Smooth muscle cell (in vitro differentiated cells): Measurements from ENCODE around the gene AKAP6. TPM values are rescaled to one million over a fixed set of nuclear protein-coding genes. Genes with fewer than 3 reads are reported as not detected.

Experiments
- DNase-seq: peaks from one replicate; lab custom pipeline; 2025; ENCODE audit not compliant: unreplicated experiment; lab: John Stamatoyannopoulos, UW
- H2AFZ ChIP-seq: fragments of 200-600 bp; sonication (generic); 2 replicates; pipeline ENCODE4 v1.6.0; 2016; ENCODE audit warnings: antibody characterized with exemption, low read depth, mild to moderate bottlenecking
- H3F3A ChIP-seq: fragments of 200-600 bp; sonication (generic); 2 replicates; pipeline ENCODE4 v1.6.0; 2017; ENCODE audit warnings: antibody characterized with exemption, low read depth
- H3K27ac ChIP-seq: fragments of 200-600 bp; sonication (generic); 2 replicates; pipeline ENCODE4 v1.5.1; 2016; ENCODE audit warnings: low read depth, mild to moderate bottlenecking
- H3K27me3 ChIP-seq: fragments of 200-600 bp; sonication (generic); 2 replicates; pipeline ENCODE4 v1.6.1; 2016; ENCODE audit warnings: low read depth, mild to moderate bottlenecking
- H3K36me3 ChIP-seq: fragments of 200-600 bp; sonication (generic); 2 replicates; pipeline ENCODE4 v1.5.1; 2016; ENCODE audit warnings: low read depth
- H3K4me1 ChIP-seq: fragments of 200-600 bp; sonication (generic); 2 replicates; pipeline ENCODE4 v1.5.1; 2016; ENCODE audit warnings: low read depth
- H3K4me2 ChIP-seq: fragments of 200-600 bp; sonication (generic); 2 replicates; pipeline ENCODE4 v1.6.0; 2016; ENCODE audit warnings: mild to moderate bottlenecking
- H3K4me3 ChIP-seq: fragments of 200-600 bp; sonication (generic); 2 replicates; pipeline ENCODE4 v1.5.1; 2016; ENCODE audit warnings: mild to moderate bottlenecking
- H3K79me2 ChIP-seq: fragments of 200-600 bp; sonication (generic); 2 replicates; pipeline ENCODE4 v1.6.0; 2016; ENCODE audit warnings: low read depth, mild to moderate bottlenecking
- H3K9ac ChIP-seq: fragments of 200-600 bp; sonication (generic); 2 replicates; pipeline ENCODE4 v1.6.0; 2016; ENCODE audit warnings: low read depth
- H3K9me3 ChIP-seq: fragments of 200-600 bp; sonication (generic); replicated peaks from 2 replicates; pipeline ENCODE4 v1.5.1; 2016; ENCODE audit warnings: low read depth
- H4K20me1 ChIP-seq: fragments of 200-600 bp; sonication (generic); 2 replicates; pipeline ENCODE4 v1.6.0; 2016; ENCODE audit warnings: low read depth
- WGBS: methylation state at CpG from one replicate; pipeline ENCODE4 v1.1.7; 2016; ENCODE audit warnings: low lambda C conversion rate; 5-methylcytosine and 5-hydroxymethylcytosine counted together
- polyA plus RNA-seq: library from polyadenylated mRNA; unstranded; fragments of >200 nt; fragmentation: Nextera tagmentation; extraction: Ambion mirVana; gene quantifications from 2 replicates; pipeline ENCODE4 v1.2.1, GENCODE V29; 2016
- total RNA-seq: library from RNA; depleted of rRNA; stranded (reverse); fragments of >200 nt; gene quantifications from 2 replicates; pipeline ENCODE4 v1.2.3, GENCODE V29; 2014
- TF ChIP-seq, protein P1 (sequence below): fragments of 200-600 bp; sonication (generic); IDR thresholded peaks from 2 replicates; pipeline ENCODE4 v1.5.1; 2017; ENCODE audit warnings: borderline replicate concordance, mild to moderate bottlenecking, antibody characterized with exemption; ENCODE audit not compliant: insufficient read depth, poor library complexity, severe bottlenecking

Gene AKAP6
- total and polyA plus RNA-seq, 2 experiments from 2014 or later, result 1.3 to 6.4 TPM

DNA sequence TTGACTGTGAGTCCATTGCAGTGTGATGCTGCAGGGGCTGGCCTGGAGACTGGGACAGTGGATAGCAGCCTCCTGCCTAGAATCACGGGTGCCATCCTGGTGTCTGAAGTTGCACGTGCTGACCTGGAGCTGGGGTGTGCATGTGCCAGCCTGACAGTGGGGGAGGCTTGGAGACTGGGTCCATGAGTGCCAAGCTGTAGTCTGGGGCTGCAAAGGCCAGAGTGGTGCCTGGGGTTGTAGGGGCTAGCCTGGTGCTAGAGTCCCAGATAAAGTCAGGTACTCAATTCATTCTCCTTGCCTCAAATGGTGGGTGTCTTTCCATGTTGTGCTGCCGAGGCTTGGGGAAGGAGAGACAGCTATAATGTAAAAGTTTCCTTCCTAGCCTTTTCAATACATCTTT, 427.7 kb downstream of the AKAP6 start:
- 92% methylated on average over 3 of the region's 3 CpGs for WGBS
- H3K4me1 ChIP-seq, result no peaks in the 10 kb centered on the region
- no peaks in the 10 kb centered on the region for H3K36me3 ChIP-seq
- TF ChIP-seq, protein P1, sequence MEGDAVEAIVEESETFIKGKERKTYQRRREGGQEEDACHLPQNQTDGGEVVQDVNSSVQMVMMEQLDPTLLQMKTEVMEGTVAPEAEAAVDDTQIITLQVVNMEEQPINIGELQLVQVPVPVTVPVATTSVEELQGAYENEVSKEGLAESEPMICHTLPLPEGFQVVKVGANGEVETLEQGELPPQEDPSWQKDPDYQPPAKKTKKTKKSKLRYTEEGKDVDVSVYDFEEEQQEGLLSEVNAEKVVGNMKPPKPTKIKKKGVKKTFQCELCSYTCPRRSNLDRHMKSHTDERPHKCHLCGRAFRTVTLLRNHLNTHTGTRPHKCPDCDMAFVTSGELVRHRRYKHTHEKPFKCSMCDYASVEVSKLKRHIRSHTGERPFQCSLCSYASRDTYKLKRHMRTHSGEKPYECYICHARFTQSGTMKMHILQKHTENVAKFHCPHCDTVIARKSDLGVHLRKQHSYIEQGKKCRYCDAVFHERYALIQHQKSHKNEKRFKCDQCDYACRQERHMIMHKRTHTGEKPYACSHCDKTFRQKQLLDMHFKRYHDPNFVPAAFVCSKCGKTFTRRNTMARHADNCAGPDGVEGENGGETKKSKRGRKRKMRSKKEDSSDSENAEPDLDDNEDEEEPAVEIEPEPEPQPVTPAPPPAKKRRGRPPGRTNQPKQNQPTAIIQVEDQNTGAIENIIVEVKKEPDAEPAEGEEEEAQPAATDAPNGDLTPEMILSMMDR, result no peak
- H3K4me3 ChIP-seq, result no peak overlapping the region
- H3K27ac ChIP-seq, result no peak overlapping the region
- H3F3A ChIP-seq, result no peaks in the 10 kb centered on the region
- H4K20me1 ChIP-seq, result no peaks in the 10 kb centered on the region
- H3K9ac ChIP-seq, result no peak overlapping the region
- H2AFZ ChIP-seq, result no peak overlapping the region
- no peak for DNase-seq
- H3K79me2 ChIP-seq, result no peaks in the 10 kb centered on the region
- no peak overlapping the region for H3K4me2 ChIP-seq
- no peaks in the 10 kb centered on the region for H3K27me3 ChIP-seq
- peaks cover 3% of the 10 kb centered on the region for H3K9me3 ChIP-seq

DNA sequence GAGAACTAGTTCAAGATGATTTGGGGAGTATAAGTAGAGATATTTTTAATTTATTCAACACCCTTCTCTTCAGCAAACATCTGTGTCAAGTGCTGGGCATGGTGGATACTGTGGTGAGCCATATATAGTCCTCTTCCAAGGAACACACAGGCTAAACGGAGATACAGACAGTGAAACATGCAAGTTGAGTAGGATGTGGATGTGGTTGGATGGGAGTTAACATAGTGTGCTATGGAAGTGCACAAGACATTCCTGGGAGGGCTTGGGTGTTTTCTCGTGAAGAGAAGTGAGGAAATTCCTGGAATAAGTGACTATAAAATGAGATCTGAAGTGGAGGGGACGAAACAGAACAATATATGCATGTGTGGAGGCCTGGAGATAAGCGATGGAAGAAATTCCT, 428.5 kb downstream of the AKAP6 start:
- H3K36me3 ChIP-seq, result no peaks in the 10 kb centered on the region
- H3K4me1 ChIP-seq, result no peaks in the 10 kb centered on the region
- TF ChIP-seq, protein P1, result no peak
- H3K79me2 ChIP-seq, result no peaks in the 10 kb centered on the region
- H2AFZ ChIP-seq, result no peak overlapping the region
- no peak for DNase-seq
- WGBS, result 74% methylated on average over 4 of the region's 4 CpGs
- H3K9me3 ChIP-seq, result peaks cover 3% of the 10 kb centered on the region
- H3K9ac ChIP-seq, result no peak overlapping the region
- H4K20me1 ChIP-seq, result no peaks in the 10 kb centered on the region
- H3K4me3 ChIP-seq, result no peak overlapping the region
- H3F3A ChIP-seq, result no peaks in the 10 kb centered on the region
- H3K27me3 ChIP-seq, result no peaks in the 10 kb centered on the region
- H3K4me2 ChIP-seq, result no peak overlapping the region
- no peak overlapping the region for H3K27ac ChIP-seq

DNA sequence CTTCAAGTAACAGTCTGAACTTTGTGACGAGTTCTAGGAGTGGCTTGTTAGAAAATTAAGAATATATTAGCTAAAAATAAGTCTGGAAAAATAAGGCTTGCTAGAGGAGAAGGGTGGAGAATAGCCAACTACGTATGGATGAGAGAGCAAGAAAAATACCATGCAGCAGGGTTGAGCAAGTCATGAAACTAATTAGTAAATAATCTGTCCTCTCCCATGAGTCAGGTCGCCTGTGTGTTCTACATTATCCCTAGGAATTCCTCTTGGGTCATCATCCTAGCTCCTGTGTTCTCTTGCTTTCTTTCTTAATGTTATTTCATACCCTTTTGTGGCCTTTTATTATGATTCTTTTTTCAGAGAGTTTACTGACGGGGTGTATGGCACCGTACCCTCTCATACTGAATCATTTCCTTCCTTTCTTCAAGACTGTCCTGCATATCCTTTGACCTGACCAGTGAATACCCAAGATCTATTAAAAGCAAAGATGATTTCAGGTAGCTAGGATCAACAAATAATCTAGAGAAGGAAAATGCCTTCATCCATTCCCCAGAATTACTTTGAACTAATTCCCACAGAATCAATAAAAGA, 432.4 kb downstream of the AKAP6 start:
- Histone ChIP-seq H3K4me1 (no peaks in the 10 kb centered on the region), H2AFZ (no peak overlapping the region), H3K27ac (no peak overlapping the region), H4K20me1 (no peaks in the 10 kb centered on the region), H3K79me2 (no peaks in the 10 kb centered on the region), H3K27me3 (no peaks in the 10 kb centered on the region), H3K9me3 (no peaks in the 10 kb centered on the region), H3K4me3 (no peak overlapping the region), H3F3A (no peaks in the 10 kb centered on the region), H3K4me2 (no peak overlapping the region), H3K36me3 (no peaks in the 10 kb centered on the region), H3K9ac (no peak overlapping the region)
- WGBS, result 82% methylated on average over 5 of the region's 5 CpGs
- TF ChIP-seq, protein P1, result no peak
- no peak for DNase-seq

DNA sequence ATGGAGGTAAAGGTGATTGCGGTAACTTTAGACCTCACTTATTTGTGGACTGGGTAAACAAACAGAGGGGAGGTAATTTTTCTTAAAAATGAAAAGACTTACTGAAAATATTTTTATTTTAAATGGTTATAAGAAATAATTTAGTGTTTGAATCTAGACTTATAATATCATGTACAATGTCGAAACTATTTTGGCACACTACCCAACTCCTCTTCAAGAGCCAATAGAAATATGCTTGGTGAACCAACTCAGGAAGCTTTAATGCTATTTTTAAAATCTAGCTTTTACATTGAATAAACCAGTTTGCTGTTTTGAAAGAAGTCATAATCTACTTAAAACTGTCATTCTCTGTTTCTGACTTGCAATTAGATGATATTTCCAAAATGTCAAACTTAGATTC, 433.8 kb downstream of the AKAP6 start:
- no peaks in the 10 kb centered on the region for H3K4me1 ChIP-seq
- no peaks in the 10 kb centered on the region for H3K9me3 ChIP-seq
- no peaks in the 10 kb centered on the region for H3F3A ChIP-seq
- H2AFZ ChIP-seq, result no peak overlapping the region
- H4K20me1 ChIP-seq, result no peaks in the 10 kb centered on the region
- no peaks in the 10 kb centered on the region for H3K27me3 ChIP-seq
- TF ChIP-seq, protein P1, result no peak
- H3K27ac ChIP-seq, result no peak overlapping the region
- no peaks in the 10 kb centered on the region for H3K79me2 ChIP-seq
- no peak overlapping the region for H3K9ac ChIP-seq
- WGBS, result 100% methylated on average over 2 of the region's 2 CpGs
- no peak overlapping the region for H3K4me2 ChIP-seq
- no peak overlapping the region for H3K4me3 ChIP-seq
- no peak for DNase-seq
- H3K36me3 ChIP-seq, result no peaks in the 10 kb centered on the region
